PC-9 (cell line): Measurements from ENCODE around the gene SPRED1. TPM values are rescaled to one million over a fixed set of nuclear protein-coding genes. Genes with fewer than 3 reads are reported as not detected.

Experiments
- BruUV-seq: library from RNA; stranded (reverse); fragments of 400-500 nt; replicated peaks from 2 replicates; lab custom pipeline; 2021; lab: Mats Ljungman, UMichigan
- CTCF ChIA-PET: fragments of 300-600 bp; sonication (Branson Sonifier 250); formaldehyde crosslinking; loops from one replicate; lab custom pipeline; 2022; ENCODE audit warnings: antibody characterized with exemption; lab: Charles Lee
- POLR2A ChIA-PET: fragments of 300-600 bp; sonication (Branson Sonifier 250); formaldehyde crosslinking; loops from one replicate; lab custom pipeline; 2022; ENCODE audit warnings: antibody characterized with exemption; ENCODE audit not compliant: unreplicated experiment; lab: Charles Lee
- DNase-seq, 2 experiments: peaks; one replicate each; pipeline versions ENCODE4 v3.0.0 to v3.0.0-alpha.2; 2015 to 2022; ENCODE audit warnings: mixed read lengths in 1 of 2
- H2AFZ ChIP-seq: fragments of 200-600 bp; sonication (generic); 2 replicates; pipeline ENCODE4 v1.8.1; 2017; ENCODE audit warnings: antibody characterized with exemption
- H3F3A ChIP-seq: fragments of 200-600 bp; sonication (generic); 2 replicates; pipeline ENCODE4 v1.8.1; 2017; ENCODE audit warnings: antibody characterized with exemption, mild to moderate bottlenecking, low read depth; ENCODE audit not compliant: insufficient read depth
- H3K27ac ChIP-seq: fragments of 200-600 bp; sonication (generic); 2 replicates; pipeline ENCODE4 v1.6.1; 2016; ENCODE audit warnings: mixed run types
- H3K27me3 ChIP-seq: fragments of 200-600 bp; sonication (generic); 2 replicates; pipeline ENCODE4 v1.6.1; 2016; ENCODE audit warnings: low read depth, mixed run types; ENCODE audit not compliant: insufficient read depth
- H3K36me3 ChIP-seq: fragments of 200-600 bp; sonication (generic); 2 replicates; pipeline ENCODE4 v1.6.1; 2016; ENCODE audit warnings: low read depth, mixed run types
- H3K4me1 ChIP-seq: fragments of 200-600 bp; sonication (generic); replicated peaks from 2 replicates; pipeline ENCODE4 v1.6.1; 2016; ENCODE audit warnings: mixed run types; ENCODE audit not compliant: insufficient read depth
- H3K4me2 ChIP-seq: fragments of 200-600 bp; sonication (generic); 2 replicates; pipeline ENCODE4 v1.6.1; 2017; ENCODE audit warnings: mixed run types
- H3K4me3 ChIP-seq: fragments of 200-600 bp; sonication (generic); 2 replicates; pipeline ENCODE4 v1.6.1; 2016; ENCODE audit warnings: mixed run types
- H3K79me2 ChIP-seq: fragments of 200-600 bp; sonication (generic); 2 replicates; pipeline ENCODE4 v1.6.1; 2017; ENCODE audit warnings: low read depth, mixed run types
- H3K9me2 ChIP-seq: fragments of 200-600 bp; sonication (generic); 2 replicates; pipeline ENCODE4 v1.8.1; 2017; ENCODE audit warnings: mild to moderate bottlenecking; ENCODE audit not compliant: insufficient read depth
- H3K9me3 ChIP-seq: fragments of 200-600 bp; sonication (generic); 2 replicates; pipeline ENCODE4 v1.8.1; 2016; ENCODE audit warnings: low read depth; ENCODE audit not compliant: insufficient read depth
- H4K20me1 ChIP-seq: fragments of 200-600 bp; sonication (generic); 2 replicates; pipeline ENCODE4 v1.8.1; 2017; ENCODE audit not compliant: insufficient read depth
- CTCF ChIP-seq: fragments of 200-600 bp; sonication (generic); conservative IDR thresholded peaks from 2 replicates; pipeline ENCODE4 v1.6.1; 2017; ENCODE audit warnings: mixed run types, antibody characterized with exemption, mild to moderate bottlenecking, moderate library complexity
- EZH2 ChIP-seq: fragments of 200-600 bp; sonication (generic); IDR thresholded peaks from 2 replicates; pipeline ENCODE4 v1.8.0; 2017; ENCODE audit warnings: antibody characterized with exemption, low read depth
- intact Hi-C: fragments of 100-400 bp; cut with micrococcal nuclease; formaldehyde crosslinking; loops from one replicate; pipeline ENCODE4 v1.10.0; 2022; ENCODE audit not compliant: unreplicated experiment
- total RNA-seq: library from RNA; stranded (reverse); gene quantifications from 2 replicates; pipeline ENCODE4 v1.2.3, GENCODE V29; 2021

Gene SPRED1
- total RNA-seq, 1 experiment from 2014 or later, result 16.5 TPM

DNA sequence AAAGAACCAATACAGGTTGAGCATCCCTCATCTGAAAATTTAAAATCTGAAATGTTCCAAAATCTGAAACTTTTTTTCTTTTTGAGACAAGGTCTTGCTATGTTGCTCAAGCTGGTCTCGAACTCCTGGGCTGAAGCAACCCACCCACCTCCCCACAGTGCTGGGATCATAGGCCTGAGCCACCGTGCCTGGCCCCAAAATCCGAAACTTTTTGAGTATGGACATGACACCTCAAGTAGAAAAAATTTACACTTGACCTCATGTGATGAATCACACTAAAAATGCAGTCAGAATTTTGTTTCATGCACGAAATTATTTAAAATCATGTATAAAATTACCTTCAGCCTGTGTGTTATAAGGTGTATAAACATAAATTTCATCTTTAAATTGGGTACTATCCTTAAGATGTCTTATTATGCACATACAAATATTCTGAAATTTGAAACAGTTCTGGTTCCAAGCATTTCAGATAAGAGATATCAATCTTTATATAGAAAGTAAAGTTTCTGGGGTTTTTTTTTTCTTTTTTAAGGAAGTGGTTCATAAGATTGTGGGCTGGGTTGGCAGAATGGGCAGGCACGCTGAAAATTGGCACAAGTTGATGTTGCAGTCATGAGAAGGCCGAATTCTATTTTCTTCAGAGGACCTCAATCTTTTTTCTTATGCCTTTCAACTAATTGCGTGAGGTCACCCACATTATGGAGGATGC is 72.5 kb downstream of the SPRED1 start:
- no peaks in the 10 kb centered on the region for H3F3A ChIP-seq
- H3K79me2 ChIP-seq, result no peaks in the 10 kb centered on the region
- no peaks in the 10 kb centered on the region for H3K4me1 ChIP-seq
- no peak overlapping the region for H2AFZ ChIP-seq
- H4K20me1 ChIP-seq, result no peaks in the 10 kb centered on the region; the same call in 1 of the 2 replicates
- H3K4me3 ChIP-seq, result no peak overlapping the region
- no peak overlapping the region for H3K27ac ChIP-seq
- H3K4me2 ChIP-seq, result no peak overlapping the region
- intact Hi-C loops, result no loop called here
- no peaks in the 10 kb centered on the region for H3K9me2 ChIP-seq
- no peaks in the 10 kb centered on the region for H3K27me3 ChIP-seq
- BruUV-seq, result no TSS peak
- DNase-seq, result no peak
- CTCF ChIA-PET, result no interaction called here
- POLR2A ChIA-PET, result no interaction called here
- H3K36me3 ChIP-seq, result 0 out of 2 replicates have a peak, but pooled peaks cover 4% of the 10 kb centered on the region
- H3K9me3 ChIP-seq, result no peaks in the 10 kb centered on the region
- TF ChIP-seq EZH2, result no peak
- no peak for TF ChIP-seq CTCF

DNA sequence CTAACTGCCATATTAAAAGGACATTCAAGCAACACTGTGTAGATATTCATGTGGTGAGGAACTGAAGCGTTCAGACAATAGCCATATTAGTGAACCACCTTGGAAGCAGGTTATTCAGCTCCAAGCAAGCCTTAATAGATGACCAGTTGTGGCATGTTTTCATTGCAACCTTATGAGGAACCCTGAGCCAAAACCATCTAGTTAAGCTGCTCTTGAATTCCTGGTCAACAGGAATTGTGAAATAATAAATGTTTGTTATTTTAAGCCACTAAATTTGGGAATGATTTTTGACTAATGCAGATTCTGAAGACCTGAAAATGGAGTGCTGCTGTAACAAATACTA is 73.0 kb downstream of the SPRED1 start:
- BruUV-seq, result no TSS peak
- H3K79me2 ChIP-seq, result no peaks in the 10 kb centered on the region
- DNase-seq, result no peak

GRCh38 chr15:38332711-38333110 is 80.1 kb downstream of the SPRED1 start:
- Histone ChIP-seq H3K4me3 (no peak overlapping the region), H3K27me3 (no peaks in the 10 kb centered on the region), H2AFZ (no peak overlapping the region), H4K20me1 (no peaks in the 10 kb centered on the region; the same call in 1 of the 2 replicates), H3K27ac (no peak overlapping the region), H3K4me2 (no peak overlapping the region), H3K79me2 (no peaks in the 10 kb centered on the region), H3K4me1 (no peaks in the 10 kb centered on the region), H3F3A (no peaks in the 10 kb centered on the region), H3K9me3 (no peaks in the 10 kb centered on the region), H3K9me2 (no peaks in the 10 kb centered on the region), H3K36me3 (no peaks in the 10 kb centered on the region)
- ChIA-PET POLR2A (no interaction called here), CTCF (no interaction called here)
- TF ChIP-seq CTCF (no peak), EZH2 (no peak)
- BruUV-seq, result no TSS peak
- DNase-seq, result no peak
- intact Hi-C loops, result no loop called here

More for the DNA sequence above, 73.0 kb downstream of the SPRED1 start:
- Histone ChIP-seq H3K4me3 (no peak overlapping the region), H3K36me3 (0 out of 2 replicates have a peak, but pooled peaks cover 4% of the 10 kb centered on the region), H3F3A (no peaks in the 10 kb centered on the region), H3K27me3 (no peaks in the 10 kb centered on the region), H3K9me2 (no peaks in the 10 kb centered on the region), H3K27ac (no peak overlapping the region), H2AFZ (no peak overlapping the region), H3K4me1 (no peaks in the 10 kb centered on the region), H3K4me2 (no peak overlapping the region), H4K20me1 (no peaks in the 10 kb centered on the region; the same call in 1 of the 2 replicates), H3K9me3 (no peaks in the 10 kb centered on the region)
- intact Hi-C loops, result no loop called here
- CTCF ChIA-PET, result no interaction called here
- TF ChIP-seq CTCF, result no peak
- no peak for TF ChIP-seq EZH2
- POLR2A ChIA-PET, result no interaction called here
